ENCODE data around the gene PIP5K1B. TPM values are rescaled to one million over a fixed set of nuclear protein-coding genes. Genes with fewer than 3 reads are reported as not detected.
"Not testable (repeated sequence)": the region's sequence is repeated elsewhere in the genome, so short reads cannot be mapped to it uniquely, and the experiment has no call there.

PIP5K1B gene
- total RNA-seq, 4 donors from 2014 or later: 0.63 to 1.6 (median 0.98) TPM

DNA sequence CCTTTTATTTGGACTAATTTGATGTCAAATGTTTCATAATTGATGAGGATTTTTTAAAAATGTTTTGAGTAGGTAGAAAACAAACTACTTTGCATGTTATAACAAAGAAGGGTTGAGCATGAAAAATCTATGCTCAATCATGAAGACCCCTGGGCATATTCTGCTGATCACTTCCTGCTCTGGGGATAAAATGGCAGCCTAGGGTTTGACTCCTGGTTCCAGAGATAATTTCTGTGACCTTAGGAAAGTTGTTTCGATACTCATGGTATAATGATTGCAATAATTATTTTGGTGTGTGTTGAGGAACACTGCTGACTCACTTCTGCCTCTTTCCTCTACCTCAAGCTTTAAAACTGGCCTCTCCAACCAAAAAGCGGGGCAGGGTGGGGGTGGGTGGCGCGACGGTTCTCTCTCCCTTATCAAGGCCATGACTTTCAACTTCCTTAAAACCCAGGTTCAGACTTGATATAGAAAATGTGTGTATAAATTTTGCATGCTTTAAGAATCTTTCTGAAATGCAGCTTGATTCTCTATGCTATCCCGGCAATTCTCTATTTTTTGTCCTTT is 6.0 kb upstream of the PIP5K1B start:
- Histone ChIP-seq H3K4me1 (no peaks in the 10 kb centered on the region), H3K9me3 (no peaks in the 10 kb centered on the region), H3K27me3 (no peaks in the 10 kb centered on the region), H3K36me3 (no peaks in the 10 kb centered on the region), H3K27ac (no peak overlapping the region), H3K4me3 (replicated peaks in 1 of 3) (no peak overlapping the region)
- intact Hi-C loops (cut with DNase I): no loop called here
- no peak for DNase-seq
- TF ChIP-seq POLR2A (IDR thresholded peaks at IDR 0.05): no peak
- no peak for TF ChIP-seq CTCF (IDR thresholded peaks at IDR 0.05)
- 89 to 92% methylated on average over 6 of the region's 6 CpGs for WGBS, 2 donors

DNA sequence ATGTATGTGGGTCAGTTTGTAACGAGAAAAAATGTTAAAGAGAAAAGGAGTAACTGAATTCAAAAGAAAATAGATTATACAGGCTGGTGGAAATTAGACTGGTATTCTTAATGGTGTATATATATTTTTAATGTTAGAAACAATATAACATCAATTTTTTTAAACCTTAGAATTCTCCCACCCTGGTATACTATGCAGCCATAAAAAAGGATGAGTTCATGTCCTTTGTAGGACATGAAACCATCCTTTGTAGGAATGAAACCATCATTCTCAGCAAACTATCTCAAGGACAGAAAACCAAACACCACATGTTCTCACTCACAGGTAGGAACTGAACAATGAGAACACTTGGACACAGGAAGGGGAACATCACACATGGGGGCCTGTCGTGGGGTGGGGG is 5.4 kb upstream of the PIP5K1B start:
- 83 to 90% methylated on average over 2 of the region's 2 CpGs for WGBS, 2 donors
- H3K4me3 ChIP-seq (replicated peaks in 1 of 3); H3K4me1 ChIP-seq; H3K9me3 ChIP-seq; H3K27ac ChIP-seq; H3K27me3 ChIP-seq; intact Hi-C loops (cut with DNase I); H3K36me3 ChIP-seq; DNase-seq: not testable (repeated sequence)

DNA sequence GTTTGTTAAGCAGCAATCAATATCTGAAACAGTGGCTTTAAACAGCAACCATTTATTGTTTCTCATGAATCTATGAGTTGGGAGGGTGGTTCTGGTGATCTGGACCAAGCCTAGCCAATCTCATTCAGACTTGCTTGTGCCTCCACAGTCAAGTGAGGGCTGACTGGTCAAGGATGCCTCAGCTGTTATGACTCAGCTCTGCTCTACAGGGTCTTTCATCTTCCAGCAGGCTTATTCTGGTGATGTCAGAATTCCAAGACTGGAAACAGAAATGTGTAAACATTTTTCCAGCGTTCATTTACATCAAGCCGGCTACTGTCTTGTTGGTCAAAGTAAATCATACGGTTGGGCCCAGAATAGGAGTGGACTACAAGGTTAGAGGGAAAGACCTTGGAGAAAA is 2.5 kb upstream of the PIP5K1B start:
- WGBS, 2 donors: 90 to 92% methylated on average over 3 of the region's 3 CpGs
- H3K27ac ChIP-seq: no peak overlapping the region
- peaks cover 11 to 13% of the 10 kb centered on the region in 2 donors for H3K4me1 ChIP-seq
- DNase-seq: no peak
- H3K9me3 ChIP-seq: no peaks in the 10 kb centered on the region
- H3K27me3 ChIP-seq: no peaks in the 10 kb centered on the region
- intact Hi-C loops (cut with DNase I): no loop called here
- TF ChIP-seq POLR2A (IDR thresholded peaks at IDR 0.05) (no peak), CTCF (IDR thresholded peaks at IDR 0.05) (no peak)
- no peak overlapping the region for H3K4me3 ChIP-seq (replicated peaks in 1 of 3)
- H3K36me3 ChIP-seq: no peaks in the 10 kb centered on the region

GRCh38 chr9:68703672-68704071 is 1.4 kb upstream of the PIP5K1B start:
- no peak for DNase-seq
- H3K27me3 ChIP-seq: no peaks in the 10 kb centered on the region
- TF ChIP-seq POLR2A (IDR thresholded peaks at IDR 0.05) (no peak), CTCF (IDR thresholded peaks at IDR 0.05) (no peak)
- no peaks in the 10 kb centered on the region for H3K36me3 ChIP-seq
- no peak overlapping the region for H3K4me3 ChIP-seq (replicated peaks in 1 of 3)
- WGBS, 2 donors: 65 to 92% methylated on average over 6 of the region's 6 CpGs
- intact Hi-C loops (cut with DNase I): no loop called here
- H3K4me1 ChIP-seq: peaks cover 11 to 13% of the 10 kb centered on the region in 2 donors
- H3K27ac ChIP-seq: no peak overlapping the region
- H3K9me3 ChIP-seq: no peaks in the 10 kb centered on the region

- intact Hi-C loops (cut with DNase I): no loop called here
- Histone ChIP-seq H3K36me3 (no peaks in the 10 kb centered on the region), H3K9me3 (no peaks in the 10 kb centered on the region), H3K4me1 (peaks cover 11 to 13% of the 10 kb centered on the region in 2 donors), H3K27me3 (no peaks in the 10 kb centered on the region), H3K4me3 (replicated peaks in 1 of 3) (peak overlapping the region in 2 of 3 donors; percentile 25 to 38), H3K27ac (no peak overlapping the region)
- TF ChIP-seq POLR2A (IDR thresholded peaks at IDR 0.05) (no peak), CTCF (IDR thresholded peaks at IDR 0.05) (no peak)
- no peak for DNase-seq
- WGBS, 2 donors: 4 to 5% methylated on average over 7 to 11 of the region's 11 CpGs
Observed at GRCh38 chr9:68704498-68704813, 584 bp upstream of the PIP5K1B start.
